ENCODE measurements around the gene DENND1A.
A peak's percentile ranks its signal among the peaks of the same experiment; 100 is the strongest.
"Not testable (repeated sequence)": the region's sequence is repeated elsewhere in the genome, so short reads cannot be mapped to it uniquely, and the experiment has no call there.

The DENND1A gene

GRCh38 chr9:123337971-123338370, 592.0 kb downstream of the DENND1A start:
- no peak for DNase-seq (ENCODE audit: low spot score)

DNA sequence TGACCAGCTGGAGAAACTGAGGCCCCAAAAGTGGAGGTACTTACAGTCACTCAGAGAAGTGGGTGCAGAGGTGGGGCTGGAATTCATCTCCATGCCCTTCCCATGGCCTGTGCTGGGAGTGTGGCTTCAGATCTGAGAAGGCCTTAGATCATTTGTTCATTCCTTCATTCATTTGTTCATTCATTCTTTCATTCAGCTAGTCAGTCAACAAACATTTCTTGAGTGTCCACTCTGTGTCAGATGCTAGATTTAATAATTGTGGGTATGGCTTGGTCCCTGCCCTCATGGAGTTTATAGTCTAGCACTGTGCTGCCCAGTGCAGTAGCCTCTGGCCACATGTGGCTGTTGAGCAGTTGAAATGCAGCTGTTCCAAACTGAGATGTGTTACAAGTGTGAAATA, 593.0 kb downstream of the DENND1A start:
- no peak for DNase-seq (ENCODE audit: low spot score)

- peak; percentile 71 for DNase-seq (ENCODE audit: low spot score)
Measured at GRCh38 chr9:123336449-123336848, 593.5 kb downstream of the DENND1A start.

GRCh38 chr9:123335986-123336329, 594.0 kb downstream of the DENND1A start:
- DNase-seq (ENCODE audit: low spot score), result no peak

DNA sequence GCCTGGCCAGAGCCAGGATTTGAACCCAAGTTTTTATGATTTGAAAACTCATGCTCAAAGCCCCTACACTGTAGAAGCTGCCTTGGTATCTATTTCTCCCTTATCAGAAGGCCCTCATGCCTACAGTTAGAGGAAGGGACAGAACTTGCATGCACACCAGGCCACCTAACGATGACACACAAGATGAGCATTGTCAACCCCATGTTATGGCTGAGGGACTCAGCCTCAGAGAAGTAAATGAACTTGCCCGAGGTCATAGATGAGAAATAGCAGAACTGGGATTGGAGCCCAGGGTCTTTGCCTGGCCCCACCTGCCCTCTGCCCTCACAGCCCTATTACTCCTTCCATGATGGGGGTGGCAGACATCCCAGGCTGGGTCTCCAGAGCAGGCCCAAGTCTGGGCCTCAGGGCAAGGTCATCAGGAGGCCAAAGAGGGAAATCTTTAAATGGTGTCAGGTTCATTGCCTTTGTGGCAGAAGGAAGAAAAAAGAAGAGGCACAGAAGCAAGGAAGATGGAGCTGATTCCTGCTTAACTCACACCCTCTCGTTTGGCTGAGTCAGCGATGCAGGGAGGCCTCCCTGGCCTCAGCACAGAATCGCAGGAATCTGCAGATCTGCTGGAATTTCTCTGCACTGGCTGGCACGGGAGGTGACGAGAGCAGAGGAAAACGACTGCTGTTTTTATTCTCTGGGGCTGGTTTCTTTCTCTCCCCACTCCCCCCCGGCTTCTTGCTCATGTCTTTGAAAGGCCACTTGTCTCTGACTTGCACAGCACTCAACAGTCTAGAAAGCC, 594.5 kb downstream of the DENND1A start:
- DNase-seq (ENCODE audit: low spot score), result no peak

DNA sequence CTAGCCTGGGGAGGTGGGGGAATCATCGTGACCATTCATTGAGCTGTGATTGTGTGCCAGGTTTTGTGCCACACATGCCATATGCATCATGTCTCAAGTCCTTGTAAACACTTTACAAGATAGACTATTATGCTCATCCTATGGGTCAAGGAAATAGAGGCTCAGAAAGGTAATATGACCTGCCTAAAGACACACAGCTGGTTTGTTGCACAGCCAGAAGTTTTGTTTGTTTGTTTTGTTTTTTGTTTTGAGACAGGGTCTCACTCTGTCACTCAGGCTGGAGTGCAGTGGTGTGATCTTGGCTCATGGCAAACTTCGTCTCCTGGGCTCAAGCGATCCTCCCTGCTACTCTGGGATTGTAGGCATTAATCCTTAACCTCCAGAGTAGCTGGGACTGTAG, 595.3 kb downstream of the DENND1A start:
- DNase-seq (ENCODE audit: low spot score), result no peak

DNA sequence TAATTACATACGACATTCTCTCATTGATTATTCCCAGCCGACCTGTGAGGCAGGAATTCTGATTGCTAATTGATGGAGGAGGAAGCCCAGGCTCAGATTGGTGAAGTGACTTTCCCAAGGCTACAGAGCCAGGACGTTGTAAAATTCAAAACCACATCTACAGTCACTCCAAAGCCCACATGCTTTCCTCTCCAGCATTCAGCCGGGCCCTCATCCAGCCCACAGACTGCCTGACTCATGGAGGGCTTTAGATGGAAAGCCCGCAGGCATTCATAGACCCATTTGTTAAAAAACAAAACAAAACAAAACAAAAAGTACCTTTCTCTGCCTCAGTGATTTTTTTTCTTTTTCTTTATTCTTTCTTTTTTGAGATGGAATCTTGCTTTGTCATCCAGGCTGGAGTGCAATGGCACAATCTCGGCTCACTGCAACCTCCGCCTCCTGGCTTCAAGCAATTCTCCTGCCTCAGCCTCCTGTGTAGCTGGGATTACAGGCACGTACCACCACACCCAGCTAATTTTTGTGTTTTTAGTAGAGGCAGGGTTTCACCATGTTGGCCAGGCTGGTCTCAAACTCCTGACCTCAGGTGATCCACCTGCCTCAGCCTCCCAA, 596.8 kb downstream of the DENND1A start:
- not testable (repeated sequence) for DNase-seq (ENCODE audit: low spot score)

DNA sequence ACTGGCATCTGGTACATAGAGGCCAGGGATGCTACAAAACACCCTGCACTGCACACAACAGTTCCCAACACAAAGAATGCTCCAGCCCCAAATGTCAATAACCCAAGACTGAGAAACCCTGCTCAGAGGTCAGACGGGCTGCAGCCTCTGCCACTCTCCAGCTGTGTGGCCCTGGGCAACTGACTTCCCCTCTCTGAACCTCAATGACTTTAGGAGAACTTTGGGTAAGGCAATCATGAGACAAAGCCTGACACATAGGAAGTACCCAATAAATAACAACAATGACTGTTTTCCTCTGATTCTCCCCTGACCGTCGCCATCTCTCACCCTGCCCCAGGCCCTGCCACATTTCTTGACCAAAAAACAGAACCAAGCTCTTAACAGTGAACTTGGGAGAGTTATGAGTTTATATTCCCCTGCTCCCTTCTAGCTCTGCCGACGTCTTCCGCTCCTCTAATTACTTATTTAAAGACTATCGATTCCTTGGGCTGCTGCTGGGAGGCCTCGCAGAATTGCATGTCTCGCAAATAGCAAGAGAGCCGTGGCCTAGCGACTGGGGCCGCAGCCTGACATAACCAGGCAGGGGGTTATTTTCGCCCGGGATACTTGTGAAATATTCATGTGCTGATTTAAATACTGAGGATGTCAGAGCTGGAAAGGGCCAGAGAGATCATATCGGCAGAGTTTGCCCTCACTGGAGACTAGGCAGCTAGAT, 598.4 kb downstream of the DENND1A start:
- no peak for DNase-seq (ENCODE audit: low spot score)
